MG63 (cell line): Measurements from ENCODE around the gene DENND5A. TPM values are rescaled to one million over a fixed set of nuclear protein-coding genes. Genes with fewer than 3 reads are reported as not detected.

Experiments
- DNase-seq: peaks from one replicate; pipeline ENCODE4 v3.0.0-alpha.2; 2020
- H3K27me3 ChIP-seq: fragments of 250-450 bp; sonication (Bioruptor Pico); 2 replicates; pipeline ENCODE4 v1.5.1; 2020; ENCODE audit warnings: mild to moderate bottlenecking, moderate library complexity
- H3K36me3 ChIP-seq: fragments of 250-450 bp; sonication (Bioruptor Pico); 2 replicates; pipeline ENCODE4 v1.5.1; 2020; ENCODE audit warnings: mild to moderate bottlenecking, moderate library complexity
- H3K4me3 ChIP-seq: fragments of 250-450 bp; sonication (Bioruptor Pico); 2 replicates; pipeline ENCODE4 v1.5.1; 2020; ENCODE audit warnings: mild to moderate bottlenecking, moderate library complexity
- H3K9me3 ChIP-seq: fragments of 250-450 bp; sonication (Bioruptor Pico); 2 replicates; pipeline ENCODE4 v1.5.1; 2020; ENCODE audit warnings: mild to moderate bottlenecking, moderate library complexity
- total RNA-seq: library from RNA; depleted of rRNA; stranded (reverse); fragments of >200 nt; shearing (Covaris generic); gene quantifications from 2 replicates; pipeline ENCODE4 v1.2.3, GENCODE V29; 2014; ENCODE audit warnings: low replicate concordance; rRNA removed

DENND5A gene
- 58.5 and 58.7 TPM in 2 replicates for total RNA-seq

DNA sequence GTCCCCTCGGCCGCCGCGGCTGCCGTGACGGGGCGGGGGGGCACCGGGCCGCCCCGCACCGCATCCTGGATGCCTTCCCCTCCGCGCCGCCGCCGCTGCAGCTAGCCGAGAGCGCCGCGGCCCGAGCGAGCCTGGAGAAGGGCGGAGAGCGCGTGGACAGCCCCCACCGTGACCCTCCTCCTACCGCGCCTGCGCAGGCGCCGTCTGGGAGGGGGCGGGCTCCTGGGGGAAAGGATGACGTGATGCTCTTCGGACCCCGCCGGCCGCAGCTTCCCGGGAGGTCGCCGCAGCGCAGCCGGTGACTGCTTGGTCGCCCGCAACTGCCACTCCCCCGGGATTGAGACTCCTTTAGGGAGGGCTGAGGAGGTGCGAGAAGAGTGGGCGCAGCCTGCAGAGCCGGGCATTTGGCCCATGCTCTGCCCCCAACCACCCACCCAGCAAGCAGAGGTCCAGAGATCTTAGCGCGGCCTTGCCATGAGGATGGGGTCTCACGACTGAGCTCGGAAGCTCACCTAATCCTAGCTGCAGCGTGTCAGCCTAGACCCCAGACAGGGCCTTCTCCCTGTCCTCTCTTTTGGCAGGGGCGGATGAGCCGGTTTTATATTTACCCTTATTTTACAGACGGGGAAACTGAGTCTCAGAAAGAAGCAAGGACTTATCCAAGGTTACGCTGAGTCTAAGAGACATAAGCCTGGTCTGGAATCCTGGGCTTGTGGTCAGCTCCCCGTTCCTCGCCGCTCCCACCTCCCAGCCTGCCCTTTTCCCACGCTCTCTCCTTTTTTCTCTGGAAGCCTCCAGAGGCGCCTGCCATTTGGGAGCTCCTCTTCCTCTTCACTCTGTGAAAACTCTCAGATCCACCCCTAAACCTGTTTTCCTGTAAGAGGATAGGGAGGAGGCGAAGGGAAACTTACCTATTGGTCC is at the start of gene DENND5A:
Gene DENND5A (minus strand): TSS at position 140 of the 921 bp plus-strand sequence. CDS start 281 bp downstream, outside the sequence.
- no peaks in the 10 kb centered on the region for H3K27me3 ChIP-seq
- peaks cover 2% of the 10 kb centered on the region; the same call in 1 of the 2 replicates for H3K36me3 ChIP-seq
- H3K4me3 ChIP-seq = peak within 1 kb of the TSS; percentile 98
- DNase-seq = peak; percentile 81
- no peaks in the 10 kb centered on the region for H3K9me3 ChIP-seq

DNA sequence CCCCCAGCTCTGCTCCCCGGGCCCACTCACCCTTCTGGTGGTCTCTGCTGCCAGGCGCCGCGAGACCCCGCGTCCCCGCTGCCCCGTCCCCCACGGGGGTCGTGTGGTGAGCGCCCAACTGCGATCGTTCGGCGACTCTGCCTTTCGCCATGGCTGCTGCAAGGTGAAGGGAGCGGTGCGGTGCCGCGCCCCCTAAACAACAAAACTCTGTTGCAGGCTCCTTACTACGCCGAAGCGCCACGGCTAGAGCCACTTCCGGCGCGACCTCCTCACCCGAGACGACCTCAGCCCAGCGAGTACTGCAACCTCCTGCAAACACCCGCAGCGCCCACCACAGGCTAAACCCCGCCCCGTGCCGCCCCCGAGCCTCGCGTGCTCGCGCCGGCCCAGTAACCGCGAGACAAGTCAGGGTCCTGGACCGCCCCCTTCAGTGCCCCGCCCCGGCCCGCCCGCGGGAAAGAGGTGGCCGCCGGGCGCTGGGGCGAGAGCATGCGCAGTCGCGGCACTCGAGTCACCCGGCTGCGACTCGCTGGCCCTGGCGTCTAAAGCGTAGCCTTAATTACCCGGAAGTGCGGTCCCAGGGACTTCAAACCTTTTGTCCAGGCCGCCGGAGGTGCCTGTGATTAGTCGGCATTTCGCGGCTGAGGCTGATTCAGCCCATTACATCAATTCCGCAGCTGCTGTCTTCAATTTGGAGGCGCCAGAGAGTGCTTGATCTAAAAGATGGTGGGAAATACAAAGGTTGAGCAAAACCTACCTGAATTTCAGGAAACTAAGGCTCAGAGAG is 49.3 kb upstream of the DENND5A start, which contains the start of gene TMEM41B:
Gene TMEM41B (minus strand): TSS at position 303 of the 787 bp plus-strand sequence. CDS start 152 bp downstream, at position 151.
- DNase-seq = peak; percentile 99
- H3K4me3 ChIP-seq = peak within 1 kb of the TSS; percentile 96
- H3K9me3 ChIP-seq = no peaks in the 10 kb centered on the region
- peaks cover 4% of the 10 kb centered on the region for H3K36me3 ChIP-seq
- H3K27me3 ChIP-seq = no peaks in the 10 kb centered on the region

DNA sequence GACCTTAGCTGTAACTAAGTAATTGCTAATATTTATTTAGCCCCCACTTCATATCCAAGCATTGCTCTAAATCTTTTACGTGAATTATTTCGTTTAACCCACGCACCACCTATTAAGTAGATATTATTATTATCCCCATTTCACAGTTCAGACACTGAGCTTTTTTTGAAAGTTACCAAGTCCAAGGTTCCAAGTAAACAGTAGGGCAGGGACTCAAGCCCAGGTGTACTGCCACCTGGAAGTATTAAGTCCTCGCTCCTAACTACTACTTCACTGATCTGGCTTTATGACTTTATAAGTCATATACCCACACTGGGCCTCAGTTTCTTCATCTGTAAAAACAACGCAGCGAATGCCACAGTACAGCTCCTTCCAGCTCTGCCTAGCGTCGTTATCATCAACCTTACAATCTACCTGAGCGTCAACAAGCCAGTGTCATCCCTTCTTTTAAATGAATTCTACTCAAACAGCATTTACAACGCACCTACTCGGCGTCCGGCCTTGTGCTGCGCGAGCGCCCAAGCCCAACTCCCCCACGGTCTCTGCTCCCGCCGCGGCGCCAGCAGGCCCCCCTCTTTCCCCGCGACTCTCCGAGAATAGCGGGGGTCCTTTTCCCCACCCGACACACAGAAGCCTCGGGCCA is 48.6 kb upstream of the DENND5A start:
- Histone ChIP-seq H3K27me3 (no peaks in the 10 kb centered on the region), H3K4me3 (peak overlapping the region; percentile 96), H3K9me3 (no peaks in the 10 kb centered on the region), H3K36me3 (peaks cover 4% of the 10 kb centered on the region)
- peak; percentile 20 for DNase-seq

DNA sequence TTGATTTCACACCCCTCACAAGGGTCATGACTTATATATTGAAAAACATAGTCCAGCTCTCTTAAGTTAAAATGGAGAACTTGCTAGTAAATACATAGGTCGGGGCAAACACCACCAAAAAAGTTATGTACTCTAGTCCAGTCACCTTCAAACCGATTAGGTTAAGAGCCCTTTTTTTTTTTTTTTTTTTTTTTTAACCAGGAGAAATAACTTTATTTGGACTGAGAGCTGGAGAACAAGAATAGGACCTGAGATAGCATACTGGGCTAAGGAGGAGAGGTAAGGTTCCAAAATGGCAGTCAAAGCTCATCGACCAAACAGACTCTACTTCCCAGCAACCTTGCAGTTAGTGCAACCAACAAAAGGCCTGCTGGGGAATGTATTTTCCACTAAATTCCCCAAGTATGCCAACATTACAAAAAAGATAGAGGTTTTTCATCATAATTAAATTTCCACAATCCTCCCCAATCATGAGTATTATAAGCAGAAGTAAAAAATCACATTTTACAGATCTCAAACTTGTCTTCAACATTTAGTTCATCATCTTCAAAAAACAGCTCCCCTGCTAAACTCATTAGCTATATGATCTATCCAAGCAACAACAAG is 45.4 kb upstream of the DENND5A start:
- Histone ChIP-seq H3K36me3 (peaks cover 4% of the 10 kb centered on the region), H3K27me3 (no peaks in the 10 kb centered on the region), H3K4me3 (no peak overlapping the region), H3K9me3 (no peaks in the 10 kb centered on the region)
- no peak for DNase-seq

DNA sequence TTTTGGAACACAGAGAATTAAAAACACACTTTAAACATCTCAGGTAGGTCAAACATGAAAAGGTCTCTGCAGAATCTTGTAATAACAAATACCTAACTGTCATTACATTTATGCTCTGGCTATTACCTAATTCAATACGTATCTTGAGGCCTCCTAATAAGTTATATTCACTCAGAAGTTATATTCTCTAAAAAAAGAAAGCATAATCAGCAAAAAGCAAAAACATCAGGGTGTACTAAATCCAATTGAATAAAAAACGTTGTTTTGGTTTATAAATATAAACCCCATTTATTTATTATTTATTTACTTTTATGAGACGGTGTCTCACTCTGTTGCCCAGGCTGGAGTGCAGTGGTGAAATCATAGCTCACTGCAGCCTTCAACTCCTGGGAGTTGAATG is 39.0 kb upstream of the DENND5A start:
- no peaks in the 10 kb centered on the region for H3K9me3 ChIP-seq

DNA sequence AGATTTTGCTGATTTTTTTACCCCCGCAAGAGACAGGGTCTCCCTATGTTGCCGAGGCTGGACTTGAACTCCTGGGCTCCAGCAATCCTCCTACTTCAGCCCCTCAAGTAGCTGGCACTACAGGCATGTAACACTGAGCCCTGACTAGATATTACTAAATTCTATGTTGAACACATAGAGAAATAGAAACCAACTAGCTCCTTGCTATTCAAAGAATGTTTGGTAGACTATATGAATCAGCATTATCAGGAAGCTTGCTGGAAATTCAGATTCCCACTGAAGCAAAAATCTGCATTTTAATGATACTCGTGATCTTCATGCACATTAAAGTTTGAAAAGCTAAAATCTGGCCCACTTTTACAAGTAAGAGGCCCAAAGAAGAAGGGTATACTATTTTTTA is 37.3 kb upstream of the DENND5A start:
- Histone ChIP-seq H3K27me3 (no peaks in the 10 kb centered on the region), H3K36me3 (peaks cover 5% of the 10 kb centered on the region; the same call in 1 of the 2 replicates), H3K4me3 (no peak overlapping the region), H3K9me3 (no peaks in the 10 kb centered on the region)
- no peak for DNase-seq

More for the DNA sequence above, 39.0 kb upstream of the DENND5A start:
- Histone ChIP-seq H3K27me3 (no peaks in the 10 kb centered on the region), H3K4me3 (no peak overlapping the region), H3K36me3 (peaks cover 5% of the 10 kb centered on the region; the same call in 1 of the 2 replicates)
- no peak for DNase-seq

DNA sequence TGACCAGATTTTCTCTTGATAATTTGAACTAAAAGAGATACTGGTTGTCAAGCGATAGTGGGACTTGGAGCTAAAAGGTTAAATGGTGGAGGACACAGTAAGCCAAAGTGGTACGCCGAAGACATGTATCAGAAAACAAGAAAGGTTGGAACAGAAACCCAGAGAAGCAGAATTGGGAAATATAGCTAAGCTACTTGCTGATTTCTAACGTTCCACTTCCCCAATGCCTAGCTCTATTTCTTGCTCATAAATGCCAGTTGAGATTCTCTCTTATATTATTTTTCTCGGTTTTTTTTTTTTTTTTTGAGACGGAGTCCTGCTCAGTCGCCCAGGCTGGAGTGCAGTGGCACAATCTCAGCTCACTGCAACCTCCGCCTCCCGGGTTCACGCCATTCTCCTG is 36.6 kb upstream of the DENND5A start:
- H3K9me3 ChIP-seq = no peaks in the 10 kb centered on the region
- peaks cover 10% of the 10 kb centered on the region; the same call in 1 of the 2 replicates for H3K36me3 ChIP-seq
- H3K4me3 ChIP-seq = no peak overlapping the region
- DNase-seq = no peak
- no peaks in the 10 kb centered on the region for H3K27me3 ChIP-seq

DNA sequence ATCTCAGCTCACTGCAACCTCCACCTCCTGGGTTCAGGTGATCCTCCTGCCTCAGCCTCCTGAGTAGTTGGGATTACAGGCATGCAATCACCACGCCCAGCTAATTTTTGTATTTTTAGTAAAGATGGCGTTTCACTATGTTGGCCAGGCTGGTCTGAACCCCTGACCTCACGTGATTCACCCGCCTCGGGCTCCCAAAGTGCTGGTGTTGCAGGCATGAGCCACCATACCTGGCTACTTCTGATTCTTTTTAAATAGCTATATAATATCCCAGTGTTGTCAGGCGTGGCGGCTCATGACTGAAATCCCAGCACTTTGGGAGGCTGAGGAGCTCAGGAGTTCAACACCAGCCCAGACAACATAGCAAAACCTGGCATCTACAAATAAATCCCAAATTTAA is 28.5 kb upstream of the DENND5A start:
- no peaks in the 10 kb centered on the region for H3K9me3 ChIP-seq
- no peak overlapping the region for H3K4me3 ChIP-seq
- H3K27me3 ChIP-seq = no peaks in the 10 kb centered on the region
- DNase-seq = no peak
- H3K36me3 ChIP-seq = peaks cover 19% of the 10 kb centered on the region

DNA sequence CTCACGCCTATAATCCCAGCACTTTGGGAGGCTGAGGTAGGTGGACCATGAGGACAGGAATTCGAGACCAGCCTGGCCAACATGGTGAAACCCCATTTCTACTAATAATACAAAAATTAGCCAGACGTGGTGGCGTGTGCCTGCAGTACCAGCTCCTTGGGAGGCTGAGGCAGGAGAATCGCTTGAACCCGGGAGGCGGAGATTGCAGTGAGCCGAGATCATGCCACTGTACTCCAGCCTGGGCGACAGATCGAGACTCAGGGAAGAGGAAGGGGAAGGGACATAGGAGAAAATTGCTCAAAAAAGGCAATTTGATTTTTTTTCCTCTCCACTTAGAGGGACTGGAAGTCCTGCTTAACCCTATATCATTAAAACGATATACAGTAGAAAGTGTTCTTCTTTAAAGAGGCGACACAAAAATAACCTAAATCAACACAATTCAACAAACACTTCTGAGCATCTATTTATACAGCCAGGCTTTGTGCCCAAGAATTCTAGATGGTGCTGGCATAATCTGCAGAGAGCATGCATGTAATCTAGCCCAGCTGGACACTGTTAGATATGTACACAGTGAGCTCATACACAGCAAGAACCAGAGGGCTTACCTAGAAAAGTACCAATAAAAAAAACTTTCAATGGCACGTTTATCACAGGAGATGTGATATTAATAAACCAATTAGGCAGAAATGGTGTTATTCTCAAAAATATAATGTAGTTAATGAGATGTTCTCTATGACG is 20.9 kb upstream of the DENND5A start:
- Histone ChIP-seq H3K4me3 (no peak overlapping the region), H3K36me3 (peaks cover 35% of the 10 kb centered on the region), H3K9me3 (no peaks in the 10 kb centered on the region), H3K27me3 (no peaks in the 10 kb centered on the region)
- no peak for DNase-seq

DNA sequence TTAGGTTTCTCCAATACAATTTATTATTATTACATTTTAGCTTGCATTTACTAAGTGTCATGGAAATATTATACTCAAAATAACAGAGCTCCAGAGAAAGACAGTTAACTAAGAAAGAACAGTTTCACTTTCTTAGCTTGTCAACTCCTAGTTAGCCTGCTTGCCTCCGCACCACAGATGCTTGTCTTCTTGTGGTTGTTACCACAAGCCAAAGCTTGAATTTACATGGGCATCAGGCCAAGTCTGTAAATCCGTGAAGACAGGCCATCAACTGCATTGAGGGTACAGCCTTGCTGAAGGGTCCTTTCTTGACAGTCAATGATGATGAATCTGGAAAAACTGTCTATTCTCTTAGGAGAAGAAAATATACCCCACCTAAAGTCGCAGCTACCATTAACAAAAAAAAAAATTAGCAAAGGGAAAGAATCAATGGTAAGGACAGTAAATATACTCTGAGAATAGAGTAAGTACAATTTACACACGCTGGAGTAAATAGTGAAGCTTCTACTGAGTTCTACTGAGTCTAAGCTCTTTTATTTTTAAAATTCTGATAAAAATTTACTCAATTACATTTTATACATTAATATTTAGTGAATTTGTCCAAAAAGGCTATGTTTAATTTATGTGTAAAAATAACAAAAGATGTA is 15.6 kb upstream of the DENND5A start:
- H3K9me3 ChIP-seq = no peaks in the 10 kb centered on the region
- no peaks in the 10 kb centered on the region for H3K27me3 ChIP-seq
- DNase-seq = no peak
- H3K4me3 ChIP-seq = no peak overlapping the region
- H3K36me3 ChIP-seq = peaks cover 27% of the 10 kb centered on the region

DNA sequence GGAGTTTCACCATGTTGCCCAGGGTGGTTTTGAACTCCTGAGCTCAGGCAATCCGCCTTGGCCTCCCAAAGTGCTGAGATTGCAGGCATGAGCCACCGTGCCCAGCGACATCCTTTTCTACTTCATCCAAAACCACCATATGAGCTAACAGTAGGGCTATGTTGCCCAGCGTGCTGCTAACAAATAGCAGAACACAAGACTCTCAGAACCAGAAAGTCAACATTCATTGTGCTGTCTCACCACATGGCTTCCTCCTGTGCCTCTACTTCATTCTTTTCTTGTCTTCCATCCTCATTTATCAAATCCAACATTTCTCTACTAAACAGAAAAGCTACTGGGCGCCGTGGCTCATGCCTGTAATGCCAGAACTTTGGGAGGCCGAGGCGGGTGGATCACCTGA is 12.0 kb upstream of the DENND5A start:
- no peak for DNase-seq
- Histone ChIP-seq H3K36me3 (peaks cover 18% of the 10 kb centered on the region), H3K4me3 (no peak overlapping the region), H3K9me3 (no peaks in the 10 kb centered on the region), H3K27me3 (no peaks in the 10 kb centered on the region)

DNA sequence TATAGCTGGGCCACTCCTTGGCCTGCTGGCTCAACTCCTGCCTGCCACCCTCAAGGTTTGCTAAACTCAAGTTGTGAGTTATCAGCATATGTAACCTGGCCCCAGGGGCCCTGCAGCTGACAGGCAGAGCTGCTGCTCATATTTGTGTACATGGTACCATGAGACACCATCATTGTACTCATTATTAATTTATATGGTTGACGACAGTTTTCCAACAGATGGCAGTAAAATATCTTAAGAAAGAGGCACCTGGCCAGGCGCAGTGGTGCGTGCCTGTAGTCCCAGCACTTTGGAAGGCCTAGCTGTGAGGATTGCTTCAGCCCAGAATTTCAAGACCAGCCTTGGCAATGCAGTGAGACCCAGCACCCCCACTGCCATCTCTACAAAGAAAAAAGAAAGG is 11.4 kb upstream of the DENND5A start:
- H3K36me3 ChIP-seq = peaks cover 14% of the 10 kb centered on the region
- H3K27me3 ChIP-seq = no peaks in the 10 kb centered on the region
- DNase-seq = no peak
- H3K4me3 ChIP-seq = no peak overlapping the region
- H3K9me3 ChIP-seq = no peaks in the 10 kb centered on the region

DNA sequence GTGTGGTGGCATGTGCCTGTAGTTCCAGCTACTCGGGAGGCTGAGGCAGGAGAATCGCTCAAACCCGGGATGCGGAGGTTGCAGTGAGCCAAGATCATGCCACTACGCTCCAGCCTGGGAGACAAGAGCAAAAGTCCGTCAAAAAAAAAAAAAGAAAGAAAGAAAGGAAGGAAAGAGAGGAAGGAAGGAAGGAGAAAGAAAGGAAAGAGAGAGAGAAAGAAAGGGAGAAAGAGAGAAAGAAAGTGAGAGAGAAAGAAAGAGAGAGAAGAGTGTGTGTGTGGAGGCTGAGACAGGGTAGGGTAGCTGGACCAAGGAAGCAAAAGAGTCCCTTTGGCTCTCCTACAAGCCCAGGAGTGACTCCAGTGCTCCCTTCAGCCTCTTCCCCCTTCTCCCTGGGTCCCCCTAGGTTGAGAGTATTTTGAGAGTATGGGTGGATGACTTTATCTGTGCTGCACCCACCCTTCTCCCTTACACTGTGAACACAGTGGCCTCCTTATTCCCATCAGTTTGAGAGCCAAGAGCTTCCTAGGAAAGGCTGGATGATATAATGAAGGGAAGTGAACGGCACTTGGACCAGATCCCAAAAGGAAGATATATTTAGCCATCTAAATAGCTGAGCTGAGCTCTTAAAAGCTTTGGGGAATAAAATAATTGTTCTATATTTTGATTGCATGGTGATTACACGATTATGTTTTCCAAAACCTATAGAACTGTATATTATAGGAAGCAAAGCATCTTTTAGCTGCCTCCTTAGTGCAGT is 9.5 kb upstream of the DENND5A start:
- H3K9me3 ChIP-seq = no peaks in the 10 kb centered on the region
- no peak overlapping the region for H3K4me3 ChIP-seq
- no peaks in the 10 kb centered on the region for H3K36me3 ChIP-seq
- no peaks in the 10 kb centered on the region for H3K27me3 ChIP-seq
- no peak for DNase-seq

DNA sequence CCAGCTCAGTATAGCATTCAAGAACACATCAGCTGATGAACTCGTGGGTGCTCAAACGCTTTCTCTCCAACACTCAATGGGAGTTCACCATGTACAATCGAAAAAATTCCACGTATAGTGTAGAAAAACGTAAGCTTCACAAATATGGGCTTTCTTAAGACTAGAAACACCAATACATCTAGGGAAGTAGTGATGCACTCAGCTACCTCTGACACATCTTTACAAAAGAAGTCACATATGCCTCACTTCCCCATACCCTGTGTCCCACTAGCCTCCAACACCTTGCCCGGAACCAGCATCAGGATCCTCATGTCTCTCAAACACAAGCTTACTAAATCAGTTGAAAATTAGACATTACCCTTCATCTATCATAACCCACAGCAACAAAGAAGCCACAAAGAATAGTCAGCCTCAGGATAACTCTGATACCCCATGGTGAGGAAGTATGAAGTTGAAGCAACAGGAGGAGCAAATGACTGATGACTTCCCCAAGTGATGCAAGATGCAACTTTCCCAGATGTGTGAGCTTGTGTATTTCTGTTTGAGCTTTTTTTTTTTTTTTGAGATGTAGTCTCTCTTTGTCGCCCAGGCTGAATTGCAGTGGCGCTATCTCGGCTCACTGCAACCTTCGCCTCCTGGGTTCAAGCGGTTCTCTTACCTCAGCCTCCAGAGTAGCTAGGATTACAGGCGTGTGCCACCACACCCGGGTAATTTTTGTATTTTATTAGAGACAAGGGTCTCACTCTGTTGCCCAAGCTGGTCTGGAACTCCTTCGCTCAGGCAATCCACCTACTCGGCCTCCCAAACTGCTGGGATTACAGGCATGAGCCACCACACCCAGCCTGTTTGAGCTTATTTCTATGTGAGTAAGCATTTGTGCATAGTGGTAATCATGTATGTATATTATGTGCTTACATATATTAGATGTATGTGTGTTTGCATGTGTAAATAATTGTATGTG is 8.5 kb upstream of the DENND5A start:
- DNase-seq = no peak
- H3K4me3 ChIP-seq = no peak overlapping the region
- H3K27me3 ChIP-seq = no peaks in the 10 kb centered on the region
- no peaks in the 10 kb centered on the region for H3K36me3 ChIP-seq
- H3K9me3 ChIP-seq = no peaks in the 10 kb centered on the region
